Lower leg skin (tissue), 4 donors: ENCODE measurements around the gene UBAP2. TPM values are rescaled to one million over a fixed set of nuclear protein-coding genes. Genes with fewer than 3 reads are reported as not detected.

ENCODE experiments used
- DNase-seq, 2 donors: peaks; one replicate each; pipeline ENCODE4 v3.0.0-alpha.2; 2019; ENCODE audit warnings: low spot score in 2 of 2
- H3K4me3 ChIP-seq: fragments of 200-600 bp; sonication (generic); 2 replicates; pipeline ENCODE4 v1.5.1; 2017; ENCODE audit warnings: mild to moderate bottlenecking, low read depth; ENCODE audit not compliant: poor library complexity, severe bottlenecking
- CTCF ChIP-seq, 3 donors: fragments of 450-650 bp; IDR thresholded peaks; one replicate each; pipeline ENCODE4 v1.5.1; 2016; ENCODE audit warnings: antibody characterized with exemption in 3 of 3, mild to moderate bottlenecking in 3 of 3, moderate library complexity in 2 of 3
- POLR2A ChIP-seq, 2 donors: fragments of 450-650 bp; IDR thresholded peaks; one replicate each; pipeline ENCODE4 v1.6.1; 2016 to 2017; ENCODE audit warnings: antibody characterized with exemption in 2 of 2, mild to moderate bottlenecking in 1 of 2, moderate library complexity in 1 of 2
- WGBS, 2 donors: methylation state at CpG; one replicate each; pipeline ENCODE4 v1.1.5; 2018; 5-methylcytosine and 5-hydroxymethylcytosine counted together
- intact Hi-C: fragments of 100-400 bp; cut with DNase I; formaldehyde crosslinking; loops from one replicate; pipeline ENCODE4 v1.15.0; 2023; ENCODE audit warnings: low total_unique reads
- total RNA-seq, 4 donors: library from RNA; depleted of rRNA; stranded (reverse); fragments of >200 nt; gene quantifications; one replicate each; pipeline ENCODE4 v1.1.0, GENCODE V29; 2016

Gene UBAP2
- total RNA-seq, 4 donors from 2014 or later, result 20.0 to 29.1 (median 28.6) TPM

DNA sequence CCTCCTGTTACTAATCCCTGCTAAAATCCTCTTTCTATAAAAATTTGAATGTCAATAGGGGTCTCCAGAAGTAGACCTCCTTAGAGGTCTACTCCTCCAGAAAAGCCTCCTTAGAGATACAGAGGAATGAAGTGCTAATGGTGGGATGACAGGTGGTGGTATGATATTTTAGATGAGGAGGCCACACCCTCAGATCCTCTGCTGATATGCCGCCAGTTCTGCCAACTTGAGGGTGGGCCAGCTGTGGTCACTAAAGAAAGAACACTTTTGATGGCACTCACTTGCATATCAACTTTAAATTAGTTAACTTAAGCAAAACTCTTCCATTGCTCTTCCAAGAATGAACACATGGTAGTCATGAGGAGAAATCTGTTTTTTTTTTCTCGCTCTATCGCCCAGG, 16.9 kb upstream of the UBAP2 start:
- TF ChIP-seq POLR2A (IDR thresholded peaks at IDR 0.05) (no peak), CTCF (IDR thresholded peaks at IDR 0.05) (no peak)
- intact Hi-C loops, result no loop called here
- no peak overlapping the region for H3K4me3 ChIP-seq
- 89 to 93% methylated on average over 3 of the region's 3 CpGs for WGBS, 2 donors
- no peak for DNase-seq

GRCh38 chr9:34059954-34060353, 11.3 kb upstream of the UBAP2 start:
- no peak for DNase-seq
- WGBS, 2 donors, result 87 to 96% methylated on average over 3 of the region's 3 CpGs
- no peak overlapping the region for H3K4me3 ChIP-seq
- TF ChIP-seq CTCF (IDR thresholded peaks at IDR 0.05) (no peak), POLR2A (IDR thresholded peaks at IDR 0.05) (no peak)
- intact Hi-C loops, result no loop called here

- no peak for DNase-seq
- intact Hi-C loops, result no loop called here
- TF ChIP-seq POLR2A (IDR thresholded peaks at IDR 0.05) (no peak), CTCF (IDR thresholded peaks at IDR 0.05) (no peak)
- WGBS, 2 donors, result 35 to 40% methylated on average over 3 of the region's 3 CpGs
- no peak overlapping the region for H3K4me3 ChIP-seq
Observed at GRCh38 chr9:34059281-34059680, 10.6 kb upstream of the UBAP2 start.

DNA sequence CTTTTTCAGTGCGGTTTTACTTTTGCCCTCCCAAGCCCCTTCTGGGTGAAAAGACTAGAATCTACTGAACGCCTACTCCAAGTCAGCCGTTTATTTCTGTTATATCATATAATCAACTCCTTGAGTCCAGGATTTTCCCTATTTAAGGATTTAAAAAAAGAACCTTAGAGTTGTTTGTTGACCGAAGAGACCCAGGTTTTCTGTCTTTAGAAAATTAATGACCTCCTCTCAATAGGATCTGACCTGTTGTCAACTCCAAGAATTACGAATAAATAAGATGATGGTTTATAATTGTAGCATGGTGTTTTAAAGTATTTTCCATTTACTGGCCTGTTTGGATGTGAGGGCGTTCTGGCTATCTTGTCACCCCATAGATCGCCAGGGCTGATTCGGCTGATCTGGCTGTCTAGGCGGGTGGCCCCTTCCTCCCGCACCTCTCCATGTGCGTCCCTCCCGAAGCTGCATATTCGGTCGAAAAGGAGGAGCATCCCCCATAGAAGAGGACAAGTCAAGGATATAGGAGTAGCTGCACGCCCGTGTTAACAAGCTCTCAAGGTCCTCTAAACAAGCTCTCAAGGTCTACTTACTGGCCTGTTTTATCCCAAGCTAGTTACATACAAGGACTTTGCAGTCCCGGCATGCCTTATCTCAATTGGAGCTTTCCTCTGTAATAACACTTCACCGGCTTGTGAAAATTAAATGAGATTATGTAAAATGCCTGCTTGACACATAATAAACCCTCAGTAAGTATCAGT, 1.1 kb upstream of the UBAP2 start:
- intact Hi-C loops, result no loop called here
- no peak for DNase-seq
- WGBS, 2 donors, result 37 to 49% methylated on average over 18 of the region's 18 CpGs
- no peak for TF ChIP-seq CTCF (IDR thresholded peaks at IDR 0.05)
- TF ChIP-seq POLR2A (IDR thresholded peaks at IDR 0.05), result no peak
- H3K4me3 ChIP-seq, result peak overlapping the region; percentile 77

DNA sequence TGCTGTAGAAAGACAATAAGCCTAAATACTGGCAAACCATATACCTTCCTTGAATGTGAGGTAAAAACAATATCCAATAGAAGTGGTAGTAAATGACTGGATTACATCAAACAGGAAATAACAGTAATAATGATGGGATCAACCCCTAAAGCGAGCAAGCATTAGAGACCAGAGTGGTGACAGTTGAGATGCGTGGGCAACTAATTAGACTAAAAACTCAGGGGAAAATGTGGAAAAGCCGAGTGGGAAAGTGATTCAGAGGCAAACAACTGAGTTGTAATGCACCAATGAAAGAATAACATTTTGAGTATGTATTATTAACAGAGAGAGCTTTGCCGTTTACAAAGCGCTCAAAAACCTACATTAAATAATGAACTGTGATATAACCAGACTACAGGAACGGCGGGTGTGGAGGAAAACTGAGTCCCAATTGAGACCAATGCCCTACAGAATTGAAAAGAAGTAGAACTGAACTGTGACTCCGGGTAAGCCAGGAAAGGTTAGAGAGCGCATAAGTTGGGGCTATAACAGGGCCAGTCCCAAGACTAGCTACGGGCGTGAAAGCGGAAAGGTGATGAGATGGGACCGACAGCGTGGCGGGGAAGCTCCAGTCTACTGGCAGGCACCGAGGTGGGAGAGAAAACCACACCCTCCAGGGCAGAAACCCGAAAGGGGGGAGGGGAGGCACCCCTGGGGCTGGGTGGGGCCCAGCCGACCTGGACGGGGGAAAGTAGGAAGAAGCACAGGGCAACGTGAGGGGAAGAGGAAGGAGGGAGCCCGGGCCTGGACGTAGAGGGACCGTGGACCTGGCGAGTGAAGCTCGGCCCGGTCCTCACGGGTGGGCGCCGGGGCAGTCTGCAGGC, 592 bp downstream of the UBAP2 start:
- intact Hi-C loops, result no loop called here
- WGBS, 2 donors, result 0 to 1% methylated on average over 29 of the region's 29 CpGs
- DNase-seq, result peak; percentile 48 to 91
- H3K4me3 ChIP-seq, result peak overlapping the region; percentile 77
- TF ChIP-seq CTCF (IDR thresholded peaks at IDR 0.05), result no peak
- TF ChIP-seq POLR2A (IDR thresholded peaks at IDR 0.05), result no peak
